Measurements from ENCODE around the gene LDLRAD4.

DNA sequence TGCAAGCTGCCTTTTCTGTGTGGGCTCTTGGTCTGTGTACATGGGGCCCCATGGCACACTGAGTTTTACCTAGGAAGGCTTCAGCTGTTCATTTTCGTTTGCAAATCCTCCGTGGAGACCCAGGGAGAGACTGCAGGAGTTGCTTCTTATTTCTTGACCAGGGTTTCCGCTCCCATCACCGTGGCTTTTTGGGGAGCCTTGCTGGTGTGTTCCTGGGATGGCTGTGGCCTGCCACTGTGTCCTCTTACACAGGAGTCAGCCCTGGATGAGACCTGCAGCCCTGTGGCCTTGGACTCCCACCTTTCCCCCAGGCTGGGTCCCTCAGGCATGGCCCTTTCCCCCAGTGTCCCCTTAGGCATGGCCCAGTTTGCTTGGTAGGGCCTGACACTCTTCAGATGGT, 370.8 kb downstream of the LDLRAD4 start:
- TF ChIP-seq GATA2 (IDR thresholded peaks at IDR 0.05; ENCODE audit: low read depth, low read length) (no peak), GATA3 (IDR thresholded peaks at IDR 0.05; ENCODE audit: low read depth, low read length) (no peak)
